GM21515 (cell line): ENCODE measurements around the gene CD28.
A peak's percentile ranks its signal among the peaks of the same experiment; 100 is the strongest.

Experiments
- ATAC-seq: cut with Tn5 transposase; IDR thresholded peaks from one replicate; pipeline ENCODE4 v1.9.1; 2021; ENCODE audit not compliant: unreplicated experiment

The CD28 gene

DNA sequence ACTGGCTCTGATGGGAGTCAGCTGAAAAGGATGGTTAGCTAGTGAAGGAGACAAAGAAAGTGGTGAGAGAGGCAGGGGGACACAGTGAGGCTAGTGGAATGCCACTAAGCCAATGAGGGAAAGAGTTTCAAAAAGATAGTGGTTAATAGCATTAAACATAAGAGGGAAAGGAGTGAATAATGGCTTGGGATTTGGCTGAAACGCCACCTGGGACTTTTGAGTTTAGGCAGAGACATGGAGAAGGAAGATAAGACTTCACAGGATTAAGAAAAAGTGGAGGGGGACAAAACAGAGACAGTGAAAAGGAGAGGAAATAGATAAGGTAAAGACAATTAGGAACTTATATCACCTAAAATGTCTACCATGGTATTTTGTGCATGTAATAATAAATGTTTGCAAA, 6.9 kb downstream of the CD28 start:
- ATAC-seq = no peak

DNA sequence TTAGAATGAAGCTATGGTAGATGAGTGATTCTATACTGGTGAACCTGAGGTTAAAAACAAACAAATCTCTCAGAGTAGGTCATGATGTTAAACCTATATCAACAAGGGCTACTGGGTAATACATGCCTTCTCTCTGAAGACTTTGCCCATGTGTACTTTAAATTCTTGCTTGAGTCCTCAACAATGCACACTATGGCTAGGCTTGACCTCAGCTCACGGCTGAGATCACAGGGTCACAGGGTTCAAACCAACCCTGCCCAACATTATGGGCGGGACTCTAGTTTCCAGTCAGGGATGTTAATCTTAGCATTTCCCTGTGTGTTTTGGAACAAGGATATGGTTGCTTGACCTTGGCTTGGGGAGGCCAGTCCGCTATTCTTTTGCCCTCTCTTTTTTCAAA, 7.7 kb downstream of the CD28 start:
- ATAC-seq = no peak

DNA sequence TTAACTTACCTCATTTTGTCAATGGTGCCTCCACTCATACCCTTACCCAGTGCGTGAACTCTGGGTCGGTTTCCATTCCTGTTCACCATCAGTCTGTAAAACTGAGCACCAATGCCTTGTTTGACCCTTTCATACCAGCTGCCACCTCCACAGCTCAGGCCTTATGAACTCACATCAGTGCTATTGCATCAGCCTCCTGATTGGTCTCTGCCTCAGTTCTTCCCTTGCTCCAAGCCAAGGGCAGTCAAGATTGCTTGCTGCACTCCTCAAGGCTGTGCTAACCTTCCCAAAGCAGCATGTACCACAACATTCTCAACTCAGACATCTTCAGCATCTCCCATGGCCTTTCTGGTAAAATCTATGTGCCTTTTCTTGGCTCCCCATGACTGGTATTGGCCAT, 9.3 kb downstream of the CD28 start:
- ATAC-seq = no peak

DNA sequence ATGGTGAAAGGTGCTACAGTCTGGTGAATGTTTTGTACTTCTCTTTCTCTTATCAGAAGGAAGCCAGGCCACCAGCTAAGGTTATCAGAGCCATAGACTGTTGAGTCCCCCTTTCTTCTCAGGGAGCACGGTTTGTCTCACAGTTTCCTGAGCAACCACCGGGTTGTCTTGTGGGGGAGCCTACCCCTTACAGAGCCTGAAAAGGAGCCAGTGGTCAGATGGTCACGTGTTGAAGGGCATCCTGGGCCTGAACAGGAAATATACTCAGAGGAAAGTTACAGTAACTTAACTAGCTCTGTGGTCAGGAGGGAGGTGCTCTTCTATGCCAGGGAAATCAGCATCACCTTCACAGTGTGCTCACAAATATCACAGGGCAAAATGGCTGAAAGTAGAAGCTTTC, 11.6 kb downstream of the CD28 start:
- peak; percentile 80 for ATAC-seq

DNA sequence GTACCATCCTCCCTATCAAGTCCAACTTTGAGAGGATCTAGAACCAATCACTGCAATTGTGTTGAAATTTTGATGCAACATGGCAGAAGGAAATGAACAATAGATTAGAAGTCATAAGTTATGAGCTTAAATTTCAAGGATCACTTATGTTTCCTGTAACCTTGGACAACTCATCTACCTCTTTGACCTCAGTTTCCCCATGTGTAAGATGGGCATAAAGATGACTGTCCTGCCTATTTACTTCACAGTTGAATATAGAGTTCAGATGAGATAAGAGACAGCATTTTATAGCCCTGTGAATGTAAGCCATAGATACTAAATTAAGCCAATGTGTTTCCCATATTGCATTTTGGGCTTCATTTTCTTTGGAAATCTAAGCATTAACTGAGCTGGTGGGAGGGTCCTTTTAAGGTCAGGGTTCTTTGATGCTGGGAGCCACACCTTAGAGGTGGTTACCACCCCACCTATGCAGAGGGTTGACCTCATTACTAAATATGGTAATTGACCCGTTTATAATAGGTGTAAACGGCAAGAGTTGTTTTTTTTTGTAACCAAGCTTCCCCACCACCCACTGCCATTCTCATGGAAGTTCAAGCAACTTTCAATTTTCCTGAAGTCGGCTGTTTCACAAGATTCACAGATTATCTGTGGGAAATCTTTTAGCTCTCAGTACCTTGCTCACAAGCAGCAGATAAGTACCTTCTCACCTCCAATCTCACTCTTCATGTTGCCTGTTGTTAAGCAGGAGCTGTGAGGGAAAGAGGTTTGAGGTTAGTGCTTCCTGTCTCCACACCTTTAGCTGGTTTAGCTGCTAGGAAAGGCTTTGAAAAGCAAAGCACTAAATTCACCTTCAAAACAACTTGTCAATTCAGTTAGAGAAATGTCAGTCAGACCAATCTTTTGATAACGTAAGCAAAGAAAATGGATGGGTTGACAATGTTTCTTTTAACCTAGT, 13.3 kb downstream of the CD28 start:
- no peak for ATAC-seq

DNA sequence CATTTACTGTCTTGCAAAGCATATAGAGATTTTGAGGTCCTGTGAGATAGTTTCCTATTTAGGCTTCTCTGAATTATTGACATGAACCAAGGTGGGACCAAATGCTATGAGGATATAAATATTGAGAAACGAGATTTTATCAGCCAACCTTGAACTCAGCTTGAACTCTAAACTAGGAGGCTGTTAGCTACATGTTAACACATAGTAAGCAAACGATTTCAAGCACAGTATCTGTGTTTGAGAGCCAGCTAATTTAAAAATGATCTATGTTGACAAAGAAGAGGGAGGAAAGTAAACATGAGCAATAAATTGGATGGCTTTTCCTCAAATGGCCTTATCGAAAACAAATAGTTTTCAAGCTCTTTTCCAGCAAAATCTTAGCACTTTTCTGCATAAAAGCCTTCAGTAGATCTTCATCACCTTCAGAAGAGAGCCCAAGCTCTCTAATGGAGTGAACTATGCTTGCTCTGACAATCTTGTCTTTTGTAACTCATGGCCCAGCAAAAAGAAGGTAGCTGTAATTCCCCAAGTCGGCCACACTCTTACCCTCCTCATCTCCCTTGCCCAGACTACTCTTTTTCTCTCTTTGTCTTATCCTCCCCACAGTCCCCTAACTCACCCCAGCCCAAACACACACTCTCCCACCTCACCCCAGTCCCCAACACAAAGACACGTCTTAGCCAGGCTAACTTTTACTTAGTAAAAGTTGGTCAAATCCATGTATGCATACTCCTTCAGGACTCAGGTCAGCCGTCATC, 14.7 kb downstream of the CD28 start:
- ATAC-seq = no peak

DNA sequence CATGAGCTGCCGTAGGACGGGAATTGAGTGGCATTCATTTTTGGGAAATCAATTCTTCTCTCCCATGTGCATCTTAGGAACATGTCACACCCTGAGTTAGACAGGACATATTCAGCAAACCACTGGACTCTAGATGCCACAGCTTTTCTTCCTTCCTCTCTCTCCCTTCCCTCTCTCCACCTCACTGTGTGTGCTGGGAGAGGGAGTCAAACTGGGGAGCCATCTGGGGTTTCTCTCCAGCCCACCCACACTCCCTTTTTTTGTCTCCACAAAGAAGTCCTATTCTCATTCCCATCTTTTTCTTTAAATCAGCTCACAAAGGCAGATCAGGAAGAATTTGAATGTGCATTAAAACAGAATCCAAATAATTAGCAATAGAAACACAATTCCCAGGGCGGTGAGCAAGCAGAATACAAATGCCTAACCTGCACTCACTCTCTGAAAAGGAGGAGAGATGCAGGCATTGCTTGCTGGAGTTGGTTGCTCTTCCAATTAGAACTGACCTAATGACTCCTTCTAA, 15.4 kb downstream of the CD28 start:
- no peak for ATAC-seq

DNA sequence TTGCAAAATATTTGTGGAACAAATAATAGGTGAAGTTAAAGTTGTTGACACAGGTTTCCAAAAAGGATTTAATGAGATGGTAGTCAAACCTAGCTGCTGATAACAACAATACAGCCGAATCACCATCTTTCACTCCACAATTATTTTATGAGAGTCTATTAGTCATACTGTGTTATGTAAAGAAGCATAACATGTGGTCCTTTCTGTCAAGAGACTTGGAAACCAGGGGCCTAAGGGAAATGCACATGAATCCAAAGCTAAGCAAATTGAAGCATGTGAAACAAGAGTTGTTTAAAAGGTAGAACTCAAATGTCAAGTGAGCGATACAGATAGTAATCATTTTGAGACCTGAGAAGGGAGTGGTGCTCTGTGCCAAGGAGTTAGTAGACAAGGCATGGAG, 16.0 kb downstream of the CD28 start:
- ATAC-seq = no peak

DNA sequence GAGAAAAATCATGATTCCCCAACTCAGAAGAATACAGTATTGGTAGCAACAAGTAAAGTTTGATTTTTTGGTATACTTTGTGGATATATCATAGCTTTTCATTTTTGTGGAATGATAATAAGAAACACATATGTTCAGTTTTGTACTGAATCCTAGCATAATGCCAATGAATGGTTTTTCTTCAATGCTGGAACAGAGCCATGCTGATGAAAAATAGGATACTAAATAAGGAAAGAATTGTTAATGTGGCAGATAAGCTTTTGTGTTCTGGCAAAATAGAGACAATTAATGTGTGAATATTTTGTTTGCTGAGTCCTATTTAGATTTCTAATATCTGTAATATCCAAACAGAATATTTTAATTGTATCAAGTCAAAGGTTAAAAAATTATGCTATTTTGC, 21.9 kb downstream of the CD28 start:
- no peak for ATAC-seq

DNA sequence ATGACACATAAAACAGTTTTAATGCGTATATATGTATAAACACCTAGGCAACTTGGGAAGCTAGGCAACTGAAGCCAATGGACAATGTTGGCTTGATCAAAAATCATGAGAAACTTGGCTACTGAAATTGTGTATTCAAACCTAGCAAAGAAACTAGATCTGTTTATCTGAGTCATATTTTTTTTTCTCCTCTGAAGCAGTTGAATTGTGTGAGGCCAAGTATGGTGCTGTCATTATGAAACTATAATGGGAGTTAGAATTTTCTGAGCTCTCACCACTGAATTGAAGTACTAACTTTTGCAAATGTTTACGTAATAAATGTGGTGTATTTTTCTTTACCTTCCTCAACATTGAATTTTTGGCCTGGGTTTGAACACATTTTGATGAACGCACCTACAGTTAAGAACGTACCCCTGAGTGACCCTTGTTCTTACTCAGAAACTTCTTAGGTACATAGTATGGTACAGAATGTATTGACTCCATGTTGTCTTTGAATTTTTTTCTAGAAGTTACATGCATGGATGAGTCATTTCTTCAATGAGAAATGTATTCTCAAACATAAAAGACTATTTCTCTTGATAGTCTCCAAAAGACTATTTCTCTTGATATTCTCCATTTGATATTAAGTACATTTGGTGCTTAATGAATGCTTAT, 23.8 kb downstream of the CD28 start:
- ATAC-seq = no peak

DNA sequence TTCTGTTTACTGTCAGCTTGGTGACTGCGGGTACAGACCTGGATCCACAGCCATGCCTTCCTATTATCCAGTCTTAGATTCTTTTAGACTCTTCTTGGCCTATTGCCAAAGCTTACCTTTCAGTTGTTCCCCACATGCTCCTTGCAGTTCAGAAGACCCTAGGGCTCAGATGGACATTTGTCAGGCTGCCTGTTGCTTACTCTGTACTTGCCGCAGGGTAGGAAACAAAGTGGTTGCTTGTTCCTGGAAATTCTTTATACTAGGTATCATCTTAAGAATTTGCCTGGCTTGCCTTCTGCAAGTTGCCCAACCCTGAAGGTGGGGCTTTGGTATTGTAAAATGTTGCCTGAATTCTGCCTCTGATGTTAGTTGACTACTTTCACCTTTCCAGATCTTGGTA, 24.4 kb downstream of the CD28 start:
- ATAC-seq = no peak

DNA sequence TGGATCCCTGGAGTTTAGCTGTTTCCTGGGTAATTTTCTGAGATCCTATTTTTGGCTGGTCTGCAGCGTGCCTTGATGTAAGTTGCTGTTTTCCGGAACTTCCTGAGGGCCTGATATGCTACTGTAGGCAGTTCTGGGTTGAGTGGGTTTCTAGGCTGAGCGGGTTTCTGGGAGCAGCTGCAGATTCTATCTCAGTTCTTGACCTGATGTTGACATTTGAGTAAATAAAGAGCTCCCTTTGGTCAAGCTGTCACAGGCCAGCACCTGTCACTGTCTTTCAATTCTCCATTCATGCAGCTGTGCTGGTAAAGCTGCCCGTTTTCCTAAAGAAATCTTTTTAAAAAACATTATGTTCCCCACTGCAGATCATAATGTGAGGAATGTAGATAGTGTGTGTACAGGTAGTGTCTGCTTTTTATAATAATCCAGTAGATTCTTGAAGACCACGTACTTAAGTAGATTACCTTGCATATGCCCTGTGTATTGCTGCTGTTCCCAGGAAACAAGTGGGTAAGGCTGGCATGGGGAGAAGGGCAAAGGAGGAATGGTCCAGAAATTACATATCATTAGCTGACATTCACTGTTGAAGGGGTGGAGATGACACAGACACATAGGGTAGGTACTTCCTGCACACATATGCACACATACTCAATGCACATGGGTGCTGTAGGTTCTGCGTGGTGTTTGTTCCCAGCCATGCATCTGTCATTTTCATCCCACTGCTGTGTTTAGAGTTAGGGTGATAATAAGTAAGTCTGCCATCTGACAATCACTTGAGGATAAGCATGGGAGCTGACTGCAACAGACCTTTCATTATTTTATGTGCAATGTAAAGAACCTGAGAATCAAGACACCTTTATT, 25.9 kb downstream of the CD28 start:
- ATAC-seq = no peak

DNA sequence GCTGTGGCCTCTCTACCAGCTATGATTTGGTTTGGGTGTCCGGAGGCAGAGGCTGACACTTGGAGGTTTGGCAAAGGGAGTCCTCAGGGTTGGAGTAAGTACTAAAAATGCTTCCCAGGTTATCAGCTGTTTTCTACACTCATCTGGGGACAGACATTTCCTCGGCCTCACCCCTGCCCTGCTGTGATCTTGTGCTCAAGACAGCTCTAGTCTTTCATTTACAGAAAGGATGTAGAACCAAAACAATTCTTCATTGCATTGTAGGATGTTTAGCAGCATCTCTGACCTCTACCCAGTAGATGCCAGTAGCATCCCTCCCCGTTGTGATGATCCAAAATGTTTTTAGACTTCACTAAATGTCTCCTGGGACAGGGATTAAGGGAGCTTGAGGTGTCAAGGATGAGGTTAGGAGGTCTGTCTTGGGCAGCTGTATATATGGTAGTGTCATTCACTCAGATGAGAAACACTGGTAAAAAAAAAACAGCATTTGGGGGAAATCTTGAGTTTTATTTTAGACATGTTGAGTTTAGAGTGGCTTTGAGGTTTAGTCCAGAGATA, 26.6 kb downstream of the CD28 start:
- no peak for ATAC-seq

DNA sequence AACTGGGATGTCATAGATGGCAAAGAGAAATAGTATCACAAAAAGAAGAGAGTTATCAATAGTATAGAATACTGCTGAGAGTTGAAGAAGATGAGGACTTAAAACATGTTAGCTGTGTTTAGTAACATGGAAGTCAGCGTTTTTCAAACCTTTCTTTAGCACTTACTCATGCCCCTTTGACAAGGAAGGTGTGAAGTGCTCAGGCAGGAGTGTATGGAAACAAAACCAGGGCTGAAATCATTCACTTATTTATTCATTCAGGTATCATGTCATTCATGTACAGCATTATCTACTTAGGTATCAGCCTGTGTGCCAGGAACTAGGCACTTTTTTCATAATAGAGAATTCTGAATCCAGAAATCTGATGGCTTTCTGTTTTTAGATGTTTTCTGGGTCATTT, 27.2 kb downstream of the CD28 start:
- no peak for ATAC-seq

DNA sequence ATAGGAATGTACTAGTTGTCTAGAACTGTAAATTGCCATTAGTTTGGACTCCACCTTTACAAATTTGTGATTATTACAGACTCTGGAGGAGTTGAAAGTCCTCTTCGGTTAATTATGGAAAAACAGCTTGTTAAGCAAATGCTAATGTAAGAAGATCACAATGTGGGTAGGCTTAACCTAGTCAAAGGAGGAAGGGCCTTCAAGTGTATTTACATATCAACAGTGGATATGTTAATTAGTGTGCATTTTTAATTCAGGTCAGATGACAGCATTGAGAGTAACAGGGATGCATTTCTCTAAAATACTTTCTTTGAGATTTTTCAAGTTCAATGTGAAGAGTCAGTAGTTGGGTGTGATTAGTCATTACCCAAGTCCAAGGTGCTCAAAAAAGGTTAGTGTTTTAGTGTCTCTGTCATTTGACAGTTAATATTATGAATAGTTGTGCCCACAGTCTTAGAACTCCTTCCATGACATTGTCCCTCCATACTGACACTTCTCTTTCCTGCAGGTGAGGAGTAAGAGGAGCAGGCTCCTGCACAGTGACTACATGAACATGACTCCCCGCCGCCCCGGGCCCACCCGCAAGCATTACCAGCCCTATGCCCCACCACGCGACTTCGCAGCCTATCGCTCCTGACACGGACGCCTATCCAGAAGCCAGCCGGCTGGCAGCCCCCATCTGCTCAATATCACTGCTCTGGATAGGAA, 28.0 kb downstream of the CD28 start:
- ATAC-seq = no peak

DNA sequence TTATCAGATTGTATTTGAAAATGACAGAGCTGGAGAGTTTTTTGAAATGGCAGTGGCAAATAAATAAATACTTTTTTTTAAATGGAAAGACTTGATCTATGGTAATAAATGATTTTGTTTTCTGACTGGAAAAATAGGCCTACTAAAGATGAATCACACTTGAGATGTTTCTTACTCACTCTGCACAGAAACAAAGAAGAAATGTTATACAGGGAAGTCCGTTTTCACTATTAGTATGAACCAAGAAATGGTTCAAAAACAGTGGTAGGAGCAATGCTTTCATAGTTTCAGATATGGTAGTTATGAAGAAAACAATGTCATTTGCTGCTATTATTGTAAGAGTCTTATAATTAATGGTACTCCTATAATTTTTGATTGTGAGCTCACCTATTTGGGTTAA, 30.9 kb downstream of the CD28 start:
- no peak for ATAC-seq

DNA sequence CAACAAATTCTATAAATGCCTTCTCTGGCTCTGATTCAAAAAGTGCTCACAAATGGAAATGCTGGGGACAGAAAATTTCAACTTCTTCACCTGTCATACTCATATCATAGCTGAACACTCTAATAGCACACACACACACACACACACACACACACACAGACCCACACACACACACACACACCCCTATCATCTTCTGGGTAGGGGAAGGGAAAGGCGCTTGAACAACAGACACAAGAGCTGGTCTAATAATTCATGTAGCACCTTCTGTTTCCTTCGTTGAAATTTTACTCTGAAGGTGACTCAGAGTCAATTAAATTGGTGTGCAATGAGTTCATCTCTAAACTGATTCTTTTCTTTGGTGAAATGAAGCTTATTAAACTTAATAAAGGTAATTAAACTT, 32.9 kb downstream of the CD28 start:
- no peak for ATAC-seq

DNA sequence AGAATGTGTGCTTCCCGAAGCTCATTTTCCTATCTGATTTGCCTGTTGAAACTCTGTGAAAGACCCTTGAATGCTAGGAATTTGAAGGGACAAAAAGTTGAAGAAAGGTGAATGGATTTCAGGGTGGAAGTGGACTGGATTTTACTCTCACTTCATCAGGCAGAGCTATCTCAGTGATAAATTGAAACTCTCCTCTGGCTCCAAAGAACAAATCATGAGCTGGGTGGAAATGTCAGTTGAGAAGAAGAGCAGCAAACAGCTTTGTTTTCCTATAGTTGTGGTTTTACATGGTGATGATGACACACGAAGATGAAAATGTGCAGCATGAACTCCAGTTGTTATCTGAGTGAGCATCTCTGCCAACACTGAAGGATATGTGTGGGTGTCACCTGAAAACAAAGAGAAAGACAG, 34.4 kb downstream of the CD28 start:
- ATAC-seq = no peak

DNA sequence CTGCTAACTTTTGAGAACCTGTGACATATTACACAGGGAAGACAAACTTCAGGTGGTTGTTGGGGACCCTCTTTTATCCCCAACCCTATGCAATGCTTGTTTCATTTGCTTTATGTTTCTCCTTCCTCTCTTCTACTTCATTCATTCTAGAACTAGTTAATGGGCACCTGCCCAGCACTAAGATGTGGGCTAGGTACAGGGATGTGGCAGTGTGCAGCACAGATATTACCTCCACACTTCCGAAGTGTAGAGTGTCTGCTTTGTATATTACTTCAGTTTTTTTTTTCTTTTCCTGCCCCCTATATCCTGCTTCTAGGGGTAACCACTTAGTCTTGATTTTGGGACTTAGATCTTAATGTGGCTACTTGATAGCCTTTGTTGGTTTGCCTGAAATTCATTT, 35.1 kb downstream of the CD28 start:
- no peak for ATAC-seq
